K562 (cell line): ENCODE data around the gene SART3. TPM values are rescaled to one million over a fixed set of nuclear protein-coding genes. Genes with fewer than 3 reads are reported as not detected.
A peak's percentile ranks its signal among the peaks of the same experiment; 100 is the strongest.

Experiments
- ARNT ChIP-seq, 2 experiments: fragments of 450-650 bp; IDR thresholded peaks; 2 replicates each; pipeline ENCODE4 v1.6.1; 2016; ENCODE audit warnings: mild to moderate bottlenecking in 1 of 2
- FOXK2 ChIP-seq, 2 experiments: fragments of 450-650 bp; IDR thresholded peaks in 1 of 2; conservative IDR thresholded peaks in 1 of 2; 2 replicates each; pipeline ENCODE4 v1.6.1; 2016; ENCODE audit warnings: low read depth in 2 of 2, mild to moderate bottlenecking in 1 of 2
- HDGF ChIP-seq: fragments of 450-650 bp; IDR thresholded peaks from 2 replicates; pipeline ENCODE4 v1.6.1; 2016
- HEY1 ChIP-seq: fragments of 250-450 bp; sonication (Bioruptor Pico); IDR thresholded peaks from 2 replicates; pipeline ENCODE4 v1.5.0; 2020; ENCODE audit warnings: mild to moderate bottlenecking, moderate library complexity, borderline replicate concordance
- HNRNPH1 ChIP-seq: fragments of 200-400 bp; formaldehyde crosslinking; optimal IDR thresholded peaks from 2 replicates; pipeline ENCODE3; 2017; ENCODE audit warnings: low read depth, mild to moderate bottlenecking, low read length, moderate library complexity
- ILF3 ChIP-seq: fragments of 450-650 bp; IDR thresholded peaks from 2 replicates; pipeline ENCODE4 v1.6.1; 2018; ENCODE audit warnings: antibody characterized with exemption, mild to moderate bottlenecking, moderate library complexity, borderline replicate concordance
- NEUROD1 ChIP-seq: fragments of 150-350 bp; IDR thresholded peaks from 2 replicates; pipeline ENCODE4 v1.6.1; 2014; ENCODE audit warnings: borderline replicate concordance, low read length, low read depth; ENCODE audit not compliant: partially characterized antibody
- PTBP1 ChIP-seq: fragments of 200-400 bp; formaldehyde crosslinking; IDR thresholded peaks from 2 replicates; pipeline ENCODE4 v1.6.1; 2017; ENCODE audit warnings: low read depth, low read length
- TAL1 ChIP-seq: fragments of 450-650 bp; IDR thresholded peaks from 2 replicates; pipeline ENCODE4 v1.6.1; 2016; ENCODE audit warnings: mild to moderate bottlenecking
- THRA ChIP-seq: fragments of 450-650 bp; IDR thresholded peaks from 2 replicates; pipeline ENCODE4 v1.6.1; 2017; ENCODE audit warnings: mild to moderate bottlenecking, moderate library complexity
- ZFX ChIP-seq: sonication (generic); formaldehyde crosslinking; IDR thresholded peaks from 2 replicates; pipeline ENCODE4 v1.8.0; 2022; ENCODE audit warnings: mild to moderate bottlenecking, missing genetic modification reagents, moderate library complexity
- ZNF277 ChIP-seq: fragments of 250-450 bp; sonication (Bioruptor Pico); IDR thresholded peaks from 2 replicates; pipeline ENCODE4 v1.8.0; 2022; ENCODE audit warnings: inconsistent platforms, mild to moderate bottlenecking, moderate library complexity, borderline replicate concordance
- ZNF707 ChIP-seq: fragments of 250-450 bp; sonication (Bioruptor Pico); conservative IDR thresholded peaks from 2 replicates; pipeline ENCODE4 v1.8.0; 2022; ENCODE audit warnings: inconsistent platforms, mild to moderate bottlenecking, moderate library complexity
- ZNF778 ChIP-seq: fragments of 450-650 bp; formaldehyde crosslinking; IDR thresholded peaks from 2 replicates; pipeline ENCODE4 v1.4.0; 2020; ENCODE audit warnings: mild to moderate bottlenecking, moderate library complexity
- ZNF780A ChIP-seq: fragments of 250-450 bp; sonication (Bioruptor Pico); IDR thresholded peaks from 2 replicates; pipeline ENCODE4 v1.5.0; 2021; ENCODE audit warnings: mild to moderate bottlenecking
- ZNF785 ChIP-seq: fragments of 250-450 bp; sonication (Bioruptor Pico); IDR thresholded peaks from 2 replicates; pipeline ENCODE4 v1.4.0; 2020; ENCODE audit warnings: mild to moderate bottlenecking
- polyA plus RNA-seq, 8 experiments: library from polyadenylated mRNA; depleted of rRNA in 4 of 8; stranded (reverse) in 5 of 8; unstranded in 3 of 8; fragments of >200 nt; fragmentation: Nextera tagmentation in 2 of 8; fragmentation: Illumina TruSeq in 1 of 8; extraction: Ambion mirVana in 2 of 8; extraction: Trizol in 1 of 8; gene quantifications; 2 replicates each; pipeline versions ENCODE4 v1.2.1 to v1.2.3, GENCODE V29; 2011 to 2014; ENCODE audit warnings: inconsistent platforms in 1 of 8, missing spikeins in 1 of 8
- total RNA-seq, 7 experiments: library from RNA; depleted of rRNA in 6 of 7; stranded (reverse); fragments of >200 nt in 6 of 7; fragmentation: Illumina TruSeq in 2 of 7; extraction: Trizol in 2 of 7; gene quantifications; 2 replicates each; pipeline versions ENCODE4 v1.2.1 to v1.2.3, GENCODE V29; 2011 to 2021; ENCODE audit warnings: low replicate concordance in 1 of 7
- TF ChIP-seq, protein P1 (sequence below): fragments of 250-450 bp; sonication (Bioruptor Pico); IDR thresholded peaks from 2 replicates; pipeline ENCODE4 v1.4.0; 2020
- TF ChIP-seq, protein P2 (sequence below): fragments of 250-450 bp; sonication (Bioruptor Pico); IDR thresholded peaks from 2 replicates; pipeline ENCODE4 v1.8.0; 2022; ENCODE audit warnings: moderate library complexity, mild to moderate bottlenecking, inconsistent platforms

SART3 gene
- total and polyA plus RNA-seq, 9 of the 15 experiments (the other 6 are each of a cell fraction or from before 2014, with no cell fraction given) = 8.9 to 167 (median 56.7) TPM

DNA sequence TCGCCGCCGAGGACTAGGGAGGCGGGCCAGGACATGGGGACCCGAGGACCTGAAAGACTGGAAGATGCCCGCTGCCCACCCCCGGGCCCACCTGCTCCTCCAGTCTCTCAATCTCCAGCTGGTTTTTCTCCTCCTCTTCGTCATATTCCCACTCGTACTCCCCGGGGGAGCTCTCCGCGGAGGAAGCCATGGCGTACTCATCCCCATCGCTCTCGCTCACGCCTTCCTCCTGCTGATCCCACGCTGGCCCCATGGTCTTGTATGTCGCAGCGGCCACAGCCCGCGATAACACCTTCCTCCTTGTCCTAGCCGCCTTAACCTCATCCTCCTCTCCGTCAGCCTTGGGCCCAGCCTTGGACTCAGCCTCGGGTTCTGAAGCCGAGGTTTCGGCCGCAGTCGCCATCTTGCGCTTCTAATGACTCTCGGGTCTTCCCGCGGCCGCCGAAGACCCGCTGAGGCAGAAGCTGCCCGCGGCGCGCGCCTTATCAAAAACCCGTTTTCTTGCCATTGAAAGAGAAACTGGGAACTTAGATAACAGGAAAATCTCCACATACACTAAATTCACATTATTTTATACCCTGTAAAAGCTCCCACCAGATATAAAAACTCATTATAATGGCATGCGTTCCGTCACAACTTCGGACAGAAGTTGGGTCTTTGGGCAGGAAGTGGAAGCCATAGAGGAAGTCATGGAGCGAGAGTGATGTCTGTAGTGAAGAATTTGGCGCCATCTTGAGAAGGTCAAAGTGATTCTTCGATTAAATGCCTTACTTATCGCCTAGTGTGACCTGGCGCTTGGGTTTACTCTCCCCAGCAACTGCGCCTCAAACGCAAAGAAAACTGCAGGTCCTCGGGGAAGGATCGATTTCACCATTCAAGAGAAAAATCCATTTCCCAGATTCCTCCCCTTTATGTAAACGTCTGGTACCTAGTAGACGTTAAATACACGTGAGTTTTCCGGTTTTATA is at the start of gene SART3 (continued):
- TF ChIP-seq ZNF277 (CRISPR knock-in tag) (no peak), FOXK2 (conservative IDR thresholded peaks at IDR 0.05 in 1 of 2, IDR thresholded peaks at IDR 0.05 in 1 of 2; ENCODE audit: low read depth in 2 of 2) (peak; percentile 7 to 27; a peak in 2 of 4 replicates), ARNT (IDR thresholded peaks at IDR 0.05) (no peak), TAL1 (0 out of 2 replicates have a peak, but pooled peaks have one; percentile 23), ZNF780A (no peak), HDGF (no peak), ILF3 (no peak), ZNF785 (CRISPR knock-in tag) (no peak), NEUROD1 (peak; percentile 32), THRA (no peak), PTBP1 (no peak), HNRNPH1 (no peak), ZNF778 (CRISPR knock-in tag) (no peak), ZFX (CRISPR knock-in tag) (peak; percentile 69), ZNF707 (CRISPR knock-in tag) (no peak), HEY1 (no peak)
- TF ChIP-seq, protein P1, sequence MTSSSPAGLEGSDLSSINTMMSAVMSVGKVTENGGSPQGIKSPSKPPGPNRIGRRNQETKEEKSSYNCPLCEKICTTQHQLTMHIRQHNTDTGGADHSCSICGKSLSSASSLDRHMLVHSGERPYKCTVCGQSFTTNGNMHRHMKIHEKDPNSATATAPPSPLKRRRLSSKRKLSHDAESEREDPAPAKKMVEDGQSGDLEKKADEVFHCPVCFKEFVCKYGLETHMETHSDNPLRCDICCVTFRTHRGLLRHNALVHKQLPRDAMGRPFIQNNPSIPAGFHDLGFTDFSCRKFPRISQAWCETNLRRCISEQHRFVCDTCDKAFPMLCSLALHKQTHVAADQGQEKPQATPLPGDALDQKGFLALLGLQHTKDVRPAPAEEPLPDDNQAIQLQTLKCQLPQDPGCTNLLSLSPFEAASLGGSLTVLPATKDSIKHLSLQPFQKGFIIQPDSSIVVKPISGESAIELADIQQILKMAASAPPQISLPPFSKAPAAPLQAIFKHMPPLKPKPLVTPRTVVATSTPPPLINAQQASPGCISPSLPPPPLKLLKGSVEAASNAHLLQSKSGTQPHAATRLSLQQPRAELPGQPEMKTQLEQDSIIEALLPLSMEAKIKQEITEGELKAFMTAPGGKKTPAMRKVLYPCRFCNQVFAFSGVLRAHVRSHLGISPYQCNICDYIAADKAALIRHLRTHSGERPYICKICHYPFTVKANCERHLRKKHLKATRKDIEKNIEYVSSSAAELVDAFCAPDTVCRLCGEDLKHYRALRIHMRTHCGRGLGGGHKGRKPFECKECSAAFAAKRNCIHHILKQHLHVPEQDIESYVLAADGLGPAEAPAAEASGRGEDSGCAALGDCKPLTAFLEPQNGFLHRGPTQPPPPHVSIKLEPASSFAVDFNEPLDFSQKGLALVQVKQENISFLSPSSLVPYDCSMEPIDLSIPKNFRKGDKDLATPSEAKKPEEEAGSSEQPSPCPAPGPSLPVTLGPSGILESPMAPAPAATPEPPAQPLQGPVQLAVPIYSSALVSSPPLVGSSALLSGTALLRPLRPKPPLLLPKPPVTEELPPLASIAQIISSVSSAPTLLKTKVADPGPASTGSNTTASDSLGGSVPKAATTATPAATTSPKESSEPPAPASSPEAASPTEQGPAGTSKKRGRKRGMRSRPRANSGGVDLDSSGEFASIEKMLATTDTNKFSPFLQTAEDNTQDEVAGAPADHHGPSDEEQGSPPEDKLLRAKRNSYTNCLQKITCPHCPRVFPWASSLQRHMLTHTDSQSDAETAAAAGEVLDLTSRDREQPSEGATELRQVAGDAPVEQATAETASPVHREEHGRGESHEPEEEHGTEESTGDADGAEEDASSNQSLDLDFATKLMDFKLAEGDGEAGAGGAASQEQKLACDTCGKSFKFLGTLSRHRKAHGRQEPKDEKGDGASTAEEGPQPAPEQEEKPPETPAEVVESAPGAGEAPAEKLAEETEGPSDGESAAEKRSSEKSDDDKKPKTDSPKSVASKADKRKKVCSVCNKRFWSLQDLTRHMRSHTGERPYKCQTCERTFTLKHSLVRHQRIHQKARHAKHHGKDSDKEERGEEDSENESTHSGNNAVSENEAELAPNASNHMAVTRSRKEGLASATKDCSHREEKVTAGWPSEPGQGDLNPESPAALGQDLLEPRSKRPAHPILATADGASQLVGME = no peak
- TF ChIP-seq, protein P2, sequence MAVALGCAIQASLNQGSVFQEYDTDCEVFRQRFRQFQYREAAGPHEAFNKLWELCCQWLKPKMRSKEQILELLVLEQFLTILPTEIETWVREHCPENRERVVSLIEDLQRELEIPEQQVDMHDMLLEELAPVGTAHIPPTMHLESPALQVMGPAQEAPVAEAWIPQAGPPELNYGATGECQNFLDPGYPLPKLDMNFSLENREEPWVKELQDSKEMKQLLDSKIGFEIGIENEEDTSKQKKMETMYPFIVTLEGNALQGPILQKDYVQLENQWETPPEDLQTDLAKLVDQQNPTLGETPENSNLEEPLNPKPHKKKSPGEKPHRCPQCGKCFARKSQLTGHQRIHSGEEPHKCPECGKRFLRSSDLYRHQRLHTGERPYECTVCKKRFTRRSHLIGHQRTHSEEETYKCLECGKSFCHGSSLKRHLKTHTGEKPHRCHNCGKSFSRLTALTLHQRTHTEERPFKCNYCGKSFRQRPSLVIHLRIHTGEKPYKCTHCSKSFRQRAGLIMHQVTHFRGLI (CRISPR knock-in tag) = no peak
